Measurements from ENCODE around the gene SYVN1.
A peak's percentile ranks its signal among the peaks of the same experiment; 100 is the strongest.
"Not testable (repeated sequence)": the region's sequence is repeated elsewhere in the genome, so short reads cannot be mapped to it uniquely, and the experiment has no call there.

Gene SYVN1

GRCh38 chr11:65125197-65126056 is 8.9 kb downstream of the SYVN1 start:
- DNase-seq, result no peak

GRCh38 chr11:65124480-65125196 is 9.7 kb downstream of the SYVN1 start:
- no peak for DNase-seq

GRCh38 chr11:65121865-65122696 is 12.2 kb downstream of the SYVN1 start, which contains the start of the genes FAU and MRPL49:
FAU (minus strand) TSS chr11:65122134; CDS start chr11:65121813, 321 bp downstream.
MRPL49 (plus strand) TSS chr11:65122321; CDS start chr11:65122347, 26 bp downstream.
- DNase-seq, result peak; percentile 76

- no peak for DNase-seq
Measured at GRCh38 chr11:65121447-65121864, 12.9 kb downstream of the SYVN1 start.

GRCh38 chr11:65120831-65121230 is 13.5 kb downstream of the SYVN1 start:
- DNase-seq, result no peak

- DNase-seq, result no peak
Measured at GRCh38 chr11:65119670-65119995, 14.7 kb downstream of the SYVN1 start.

- DNase-seq, result not testable (repeated sequence)
Measured at GRCh38 chr11:65118891-65119669, 15.2 kb downstream of the SYVN1 start.

GRCh38 chr11:65118097-65118837 is 16.1 kb downstream of the SYVN1 start:
- no peak for DNase-seq

- DNase-seq, result peak; percentile 74
Measured at GRCh38 chr11:65117206-65118096, 16.9 kb downstream of the SYVN1 start, which contains the start of gene ZNHIT2. ZNHIT2 (minus strand) TSS chr11:65117701; CDS start chr11:65117653, 48 bp downstream.

GRCh38 chr11:65116370-65117205 is 17.7 kb downstream of the SYVN1 start:
- DNase-seq, result no peak

GRCh38 chr11:65115361-65116082 is 18.8 kb downstream of the SYVN1 start:
- DNase-seq, result no peak

GRCh38 chr11:65114538-65115171 is 19.7 kb downstream of the SYVN1 start:
- DNase-seq, result no peak

GRCh38 chr11:65113839-65114238 is 20.5 kb downstream of the SYVN1 start:
- no peak for DNase-seq

- no peak for DNase-seq
Measured at GRCh38 chr11:65113361-65113756, 21.0 kb downstream of the SYVN1 start.

GRCh38 chr11:65112546-65113360 is 21.6 kb downstream of the SYVN1 start:
- no peak for DNase-seq

- DNase-seq, result peak; percentile 66
Measured at GRCh38 chr11:65111744-65112545, 22.4 kb downstream of the SYVN1 start, which contains the start of gene TM7SF2. TM7SF2 (plus strand) TSS chr11:65111872; CDS start chr11:65112016, 144 bp downstream.
